A549 (cell line): ENCODE data around the gene LRRC1.

Experiments
- BCL3 ChIP-seq: fragments of >200 bp; sonication (Bioruptor Twin); formaldehyde crosslinking; IDR thresholded peaks from 3 replicates; pipeline ENCODE4 v1.6.1; 2016
- BHLHE40 ChIP-seq: IDR thresholded peaks from 2 replicates; pipeline ENCODE4 v1.6.1; 2012; ENCODE audit warnings: low read depth, low read length, inconsistent platforms
- CTCF ChIP-seq: fragments of >200 bp; sonication (Bioruptor Twin); formaldehyde crosslinking; IDR thresholded peaks from 3 replicates; pipeline ENCODE4 v1.5.1; 2016
- EP300 ChIP-seq, 2 experiments: fragments of >200 bp; sonication (Bioruptor Twin); formaldehyde crosslinking; IDR thresholded peaks; 2 replicates in 1 of 2; 3 replicates in 1 of 2; pipeline ENCODE4 v1.6.1; 2016 to 2017
- FOSL2 ChIP-seq, 2 experiments: fragments of 450-650 bp in 1 of 2; fragments of >200 bp in 1 of 2; sonication (Bioruptor Twin) in 1 of 2; formaldehyde crosslinking; IDR thresholded peaks; 2 replicates each; pipeline versions ENCODE4 v1.5.0 to v1.6.1; 2016 to 2020; ENCODE audit warnings: mild to moderate bottlenecking in 1 of 2, moderate library complexity in 1 of 2
- HDAC2 ChIP-seq: fragments of 200-600 bp; sonication (generic); IDR thresholded peaks from 2 replicates; pipeline ENCODE4 v1.6.1; 2016
- HOXA7 ChIP-seq: fragments of 250-450 bp; sonication (Bioruptor Pico); IDR thresholded peaks from 2 replicates; pipeline ENCODE4 v1.5.0; 2020; ENCODE audit warnings: mild to moderate bottlenecking, moderate library complexity
- NPAS2 ChIP-seq: fragments of 250-450 bp; sonication (Bioruptor Pico); IDR thresholded peaks from 2 replicates; pipeline ENCODE4 v1.8.0; 2022; ENCODE audit warnings: mild to moderate bottlenecking, moderate library complexity, borderline replicate concordance
- POLR2A ChIP-seq: IDR thresholded peaks from 2 replicates; pipeline ENCODE4 v1.6.1; 2012; ENCODE audit warnings: mild to moderate bottlenecking, low read length
- RAD21 ChIP-seq, 2 experiments: fragments of >200 bp in 1 of 2; sonication (Bioruptor Twin) in 1 of 2; formaldehyde crosslinking in 1 of 2; IDR thresholded peaks in 1 of 2; conservative IDR thresholded peaks in 1 of 2; 2 replicates in 1 of 2; 3 replicates in 1 of 2; pipeline ENCODE4 v1.6.1; 2012 to 2018; ENCODE audit warnings: inconsistent platforms in 1 of 2
- REST ChIP-seq: fragments of 200-600 bp; sonication (generic); IDR thresholded peaks from 2 replicates; pipeline ENCODE4 v1.6.1; 2016; ENCODE audit warnings: antibody characterized with exemption, mild to moderate bottlenecking, moderate library complexity
- RFX5 ChIP-seq: fragments of 450-650 bp; IDR thresholded peaks from 2 replicates; pipeline ENCODE4 v1.7.1; 2014; ENCODE audit warnings: antibody characterized with exemption, mild to moderate bottlenecking, moderate library complexity
- TFCP2L1 ChIP-seq: fragments of 250-450 bp; sonication (Bioruptor Pico); IDR thresholded peaks from 2 replicates; pipeline ENCODE4 v1.5.0; 2021; ENCODE audit warnings: mild to moderate bottlenecking

GRCh38 chr6:53770780-53771249, 24.0 kb upstream of the LRRC1 start:
- TF ChIP-seq FOSL2 (IDR thresholded peaks at IDR 0.05) (no peak), FOSL2 (CRISPR knock-in tag; IDR thresholded peaks at IDR 0.05) (no peak), TFCP2L1 (CRISPR knock-in tag) (no peak), CTCF (no peak), HDAC2 (no peak), NPAS2 (CRISPR knock-in tag) (no peak), HOXA7 (no peak), RFX5 (no peak), RAD21 (conservative IDR thresholded peaks at IDR 0.05 in 1 of 2, IDR thresholded peaks at IDR 0.05 in 1 of 2) (no peak), REST (no peak), EP300 (IDR thresholded peaks at IDR 0.05) (no peak), POLR2A (no peak), BHLHE40 (no peak), BCL3 (no peak)
